ENCODE results near the gene DAPK2.

The DAPK2 gene

DNA sequence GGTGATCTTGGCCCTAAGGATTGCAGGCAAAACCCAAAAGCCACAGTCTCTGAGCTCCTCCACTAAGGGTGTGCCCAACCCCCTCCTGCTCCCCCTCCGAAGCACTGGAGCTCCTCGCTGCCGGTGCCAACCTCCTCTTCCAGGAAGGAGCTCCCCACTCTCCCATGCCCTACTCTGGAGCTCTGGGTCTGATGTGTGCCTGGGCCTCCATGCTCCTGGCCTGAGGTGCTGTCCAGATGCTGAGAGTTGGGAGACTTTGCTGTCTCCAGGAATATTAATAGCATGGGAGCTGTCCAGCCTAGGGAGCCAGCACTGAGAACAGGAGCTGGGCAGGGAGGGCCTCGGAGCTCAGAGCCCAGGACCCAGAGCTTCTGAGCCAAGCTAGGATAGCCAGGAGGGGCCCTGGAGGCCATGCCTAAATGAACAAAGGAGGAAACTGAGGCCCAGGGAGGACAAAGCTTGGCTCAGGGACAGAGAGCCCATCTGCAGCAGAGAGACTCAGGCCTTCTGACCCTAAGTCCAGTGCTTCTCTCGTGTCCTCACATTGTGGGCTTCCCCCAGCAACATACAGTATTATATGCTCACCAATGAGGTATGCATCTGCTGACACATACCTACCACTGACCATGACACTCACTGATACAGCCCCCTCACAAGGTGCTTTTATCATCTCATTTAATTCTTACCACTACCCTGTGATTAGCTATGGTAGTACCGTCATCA is 175.6 kb downstream of the DAPK2 start:
- DNase-seq (ENCODE audit: low read depth in 2 of 2): no peak

DNA sequence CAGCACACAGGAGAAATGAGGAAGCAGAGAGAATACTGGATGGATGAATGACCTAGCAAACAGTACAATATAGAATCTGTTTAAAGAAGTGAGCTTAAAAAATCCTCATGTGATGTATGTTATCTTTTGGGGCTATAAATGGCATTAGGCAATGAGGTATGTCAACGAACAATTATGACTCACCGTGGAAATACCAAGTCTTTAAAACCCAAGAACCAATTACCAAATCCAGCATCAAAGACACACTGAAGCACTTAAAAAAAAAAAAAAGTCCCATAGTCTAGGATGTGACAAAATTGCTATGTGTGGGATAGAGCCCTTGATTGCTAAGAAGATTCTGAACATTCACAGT is 176.3 kb downstream of the DAPK2 start:
- no peak for DNase-seq (ENCODE audit: low read depth in 2 of 2)

DNA sequence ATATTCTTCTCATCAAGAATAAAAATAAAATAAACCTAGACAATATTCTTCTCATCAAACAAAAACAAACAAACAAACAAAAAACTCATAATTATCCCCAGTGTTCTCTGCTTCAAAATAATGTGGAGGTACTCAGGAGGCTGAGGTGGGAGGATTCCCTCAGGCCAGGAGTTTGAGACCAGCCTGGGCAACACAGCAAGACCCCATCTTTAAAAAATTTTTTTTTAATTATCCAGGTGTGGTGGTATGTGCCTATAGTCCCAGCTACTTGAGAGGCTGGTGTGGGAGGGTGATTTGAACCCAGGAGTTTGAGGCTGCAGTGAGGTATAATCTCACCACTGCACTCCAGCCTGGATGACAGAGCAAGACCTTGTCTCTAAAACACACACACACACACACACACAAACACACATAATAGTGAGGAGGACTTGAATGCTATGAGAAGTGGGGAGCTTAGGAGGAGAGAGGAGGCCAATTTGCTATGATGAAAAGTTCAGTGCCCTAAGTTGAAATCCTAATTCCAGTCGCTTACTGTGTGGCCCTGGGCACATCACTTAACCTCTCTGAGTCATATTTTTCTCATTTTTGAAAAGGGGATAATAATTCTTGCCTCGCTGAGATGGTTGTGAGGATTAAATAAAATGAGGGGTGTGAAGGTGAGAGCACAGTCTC is 176.8 kb downstream of the DAPK2 start:
- no peak for DNase-seq (ENCODE audit: low read depth in 2 of 2)

DNA sequence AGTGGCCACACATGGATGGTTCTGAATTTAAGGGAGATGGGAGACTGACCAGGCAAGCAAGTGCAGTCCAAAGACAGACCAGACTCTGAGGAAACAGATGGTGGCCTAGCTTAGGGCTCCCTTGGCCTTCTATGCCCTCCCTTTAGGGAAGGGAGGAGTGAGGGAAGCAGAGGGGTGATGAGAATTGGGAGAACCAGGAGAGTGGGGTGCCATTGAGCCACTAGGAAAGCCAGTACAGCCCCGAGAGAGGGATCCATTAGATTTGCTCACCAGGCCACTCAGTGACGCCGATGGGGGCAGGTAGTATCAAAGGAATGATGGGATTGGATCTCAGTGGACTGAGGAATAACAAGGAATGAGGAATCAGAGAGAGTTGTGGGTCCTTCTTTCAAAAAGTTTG is 182.1 kb downstream of the DAPK2 start:
- DNase-seq (ENCODE audit: low read depth in 2 of 2): no peak

DNA sequence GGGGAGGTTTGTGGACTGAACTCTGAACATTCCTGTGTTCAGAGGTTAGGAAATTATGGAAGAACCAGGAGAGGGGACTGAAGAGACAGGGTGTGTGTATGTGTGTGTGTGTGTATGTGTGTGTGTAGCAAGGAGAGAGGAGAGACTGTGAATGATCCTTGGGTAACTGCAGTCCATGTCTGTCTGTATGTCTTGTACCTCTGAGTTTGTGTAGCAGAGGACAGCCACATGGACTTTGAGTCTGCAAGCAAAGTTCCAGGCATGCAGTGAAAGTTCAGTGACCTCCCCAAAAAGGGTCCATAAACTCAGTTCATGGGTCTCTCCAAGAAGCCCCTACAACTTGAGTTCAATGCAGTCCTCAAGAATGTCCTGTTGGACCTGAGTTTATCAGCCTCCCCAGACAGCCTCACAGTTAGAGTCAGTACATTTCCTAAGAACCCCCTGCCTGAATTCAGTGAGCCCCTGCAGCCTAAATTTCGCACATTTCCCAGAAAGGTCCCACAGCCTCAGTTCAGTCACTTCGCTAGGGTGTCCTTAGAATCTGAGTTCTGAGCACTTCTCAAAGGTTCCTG is 184.3 kb downstream of the DAPK2 start:
- no peak for DNase-seq (ENCODE audit: low read depth in 2 of 2)

DNA sequence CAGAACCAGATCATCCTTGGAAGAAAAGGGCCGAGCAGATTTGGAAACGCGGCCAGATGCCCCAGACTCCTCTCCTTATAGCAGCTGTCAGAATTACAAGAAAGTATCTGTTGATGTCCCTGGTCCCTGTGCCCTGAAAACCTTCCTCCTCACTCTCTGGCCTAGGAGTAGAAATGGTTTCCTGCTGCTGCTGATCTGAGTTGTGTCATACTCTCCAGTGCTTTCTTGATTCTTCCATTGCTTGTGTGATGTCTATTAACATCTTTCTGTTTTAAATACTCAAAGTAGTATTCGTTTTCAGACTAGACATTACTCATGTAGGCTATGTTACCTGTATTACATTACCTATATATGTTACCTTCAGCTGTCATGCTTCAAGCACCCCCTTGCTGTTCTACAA is 185.7 kb downstream of the DAPK2 start:
- DNase-seq (ENCODE audit: low read depth in 2 of 2): no peak

DNA sequence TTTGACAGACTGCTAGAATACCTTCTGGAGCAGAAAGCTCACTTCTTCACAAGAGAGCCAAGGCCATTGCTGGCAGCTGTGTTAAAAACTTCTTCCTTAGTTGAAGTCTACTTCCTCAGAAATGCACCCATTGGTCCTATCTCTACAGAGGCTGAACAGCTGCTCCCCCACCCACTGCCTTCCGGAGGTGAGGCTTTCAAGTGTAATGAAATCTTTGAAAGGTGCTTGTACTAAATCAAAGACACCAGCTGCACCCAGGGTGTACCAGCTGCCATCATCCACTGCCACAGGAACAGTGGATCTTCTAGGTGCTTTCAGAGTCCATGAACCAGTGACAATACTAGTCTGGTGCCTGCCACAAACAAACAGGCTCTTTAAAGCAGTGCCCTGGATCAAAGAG is 186.1 kb downstream of the DAPK2 start:
- peak in 1 of 2 donors; percentile 23 for DNase-seq (ENCODE audit: low read depth in 2 of 2)

DNA sequence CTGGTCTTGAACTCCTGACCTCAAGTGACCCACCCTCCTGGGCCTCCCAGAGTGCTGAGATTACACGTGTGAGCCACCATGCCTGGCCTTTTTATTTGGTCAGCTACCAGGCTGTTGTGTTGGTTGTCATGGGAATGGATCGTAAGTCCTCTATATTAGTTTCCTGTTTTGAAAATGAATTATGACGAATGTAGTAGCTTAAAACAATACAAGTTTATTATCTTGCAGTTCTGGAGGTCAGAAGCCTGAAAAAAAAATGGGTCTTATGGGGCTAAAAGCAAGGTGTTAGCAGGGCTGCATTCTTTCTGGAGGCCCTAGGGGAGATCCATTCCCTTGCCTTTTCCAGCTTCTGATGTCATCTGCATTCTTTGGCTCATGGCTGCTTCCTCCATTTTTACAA is 187.4 kb downstream of the DAPK2 start:
- no peak for DNase-seq (ENCODE audit: low read depth in 2 of 2)

DNA sequence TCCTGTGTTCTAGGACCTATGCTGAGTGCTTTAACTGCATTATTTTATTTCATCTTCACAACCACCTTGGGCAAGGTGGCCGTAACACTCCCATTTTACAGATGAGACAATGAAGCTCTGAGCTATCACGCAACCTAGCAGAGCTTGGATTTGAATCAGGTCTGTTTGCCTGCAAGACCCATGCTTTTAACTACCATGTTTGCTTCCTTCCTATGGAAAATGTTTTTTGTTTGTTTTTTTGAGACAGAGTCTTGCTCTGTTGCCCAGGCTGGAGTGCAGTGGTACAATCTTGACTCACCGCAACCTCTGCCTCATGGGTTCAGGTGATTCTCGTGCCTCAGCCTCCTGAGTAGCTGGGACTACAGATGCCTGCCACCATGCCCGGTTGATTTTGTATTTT is 187.8 kb downstream of the DAPK2 start:
- no peak for DNase-seq (ENCODE audit: low read depth in 2 of 2)

DNA sequence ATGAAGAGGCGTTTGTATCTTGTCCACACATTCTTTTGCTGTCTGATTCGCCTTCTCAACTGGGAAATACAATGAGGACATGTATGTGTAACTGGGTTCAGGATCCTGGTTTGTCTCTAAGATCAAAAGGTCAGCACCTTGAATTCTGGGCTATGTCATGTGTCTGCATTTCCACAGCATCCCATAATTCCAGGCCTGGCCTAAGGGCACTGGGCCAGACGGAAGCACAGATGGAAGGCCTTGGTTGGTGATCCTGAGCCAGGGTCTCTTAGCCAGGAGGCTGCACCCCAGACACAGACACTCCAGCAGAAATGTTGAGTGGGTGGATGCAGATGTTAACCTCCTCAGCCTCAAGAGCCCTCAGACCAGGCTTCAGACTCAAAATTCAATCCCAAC is 188.8 kb downstream of the DAPK2 start:
- DNase-seq (ENCODE audit: low read depth in 2 of 2): no peak
